Upper lobe of right lung (tissue), 1 donor: ENCODE measurements around the gene TRPM5. TPM values are rescaled to one million over a fixed set of nuclear protein-coding genes. Genes with fewer than 3 reads are reported as not detected.

Experiments
- ATAC-seq: fragments of 200-7000 bp; cut with Tn5 transposase; one replicate; pipeline ENCODE4 v1.9.1; 2020; ENCODE audit warnings: mild to moderate bottlenecking, moderate library complexity
- DNase-seq: peaks from one replicate; pipeline ENCODE4 v3.0.0-alpha.2; 2020
- H3K27ac ChIP-seq: fragments of 200-600 bp; one replicate; pipeline ENCODE4 v1.8.0; 2022
- H3K27me3 ChIP-seq: fragments of 200-600 bp; one replicate; pipeline ENCODE4 v1.8.0; 2022; ENCODE audit warnings: mild to moderate bottlenecking
- H3K36me3 ChIP-seq: fragments of 200-600 bp; one replicate; pipeline ENCODE4 v1.8.0; 2022
- H3K4me1 ChIP-seq: fragments of 200-600 bp; one replicate; pipeline ENCODE4 v1.8.0; 2022
- H3K4me3 ChIP-seq: fragments of 200-600 bp; one replicate; pipeline ENCODE4 v1.8.0; 2022; ENCODE audit warnings: mild to moderate bottlenecking
- H3K9me3 ChIP-seq: fragments of 200-600 bp; one replicate; pipeline ENCODE4 v1.8.0; 2022
- CTCF ChIP-seq: fragments of 200-600 bp; IDR thresholded peaks from one replicate; pipeline ENCODE4 v1.8.0; 2022; ENCODE audit warnings: antibody characterized with exemption
- intact Hi-C: fragments of 100-400 bp; cut with DNase I; formaldehyde crosslinking; loops from one replicate; pipeline ENCODE4 v1.11.0; 2022
- total RNA-seq: library from RNA; stranded (reverse); fragmentation: NEBNext Ultra II Directional; extraction: Animal tissue kit (Norgen Biotek cat#: 25700); gene quantifications from one replicate; pipeline ENCODE4 v1.2.1, GENCODE V29; 2021
- donor health status: DM: no; HTN: yes; CAD: no; lungs with severe emphysema.

Gene TRPM5
- total RNA-seq, 1 donor from 2014 or later = not detected

GRCh38 chr11:2464451-2465165 is 20.3 kb upstream of the TRPM5 start:
- DNase-seq (peak; percentile 52), ATAC-seq (no peak)
- Histone ChIP-seq H3K27ac (no peak overlapping the region), H3K4me1 (peaks cover 2% of the 10 kb centered on the region), H3K36me3 (no peaks in the 10 kb centered on the region), H3K4me3 (no peak overlapping the region), H3K9me3 (no peaks in the 10 kb centered on the region), H3K27me3 (no peaks in the 10 kb centered on the region)
- no peak for TF ChIP-seq CTCF
- intact Hi-C loops = no loop called here

- TF ChIP-seq CTCF = no peak
- DNase-seq (peak; percentile 56), ATAC-seq (peak; percentile 21)
- Histone ChIP-seq H3K4me1 (peaks cover 2% of the 10 kb centered on the region), H3K4me3 (no peak overlapping the region), H3K27ac (peak overlapping the region; percentile 42), H3K9me3 (no peaks in the 10 kb centered on the region), H3K36me3 (no peaks in the 10 kb centered on the region), H3K27me3 (no peaks in the 10 kb centered on the region)
- intact Hi-C loops = no loop called here
These were observed 19.5 kb upstream of the TRPM5 start for GRCh38 chr11:2463766-2464277.

GRCh38 chr11:2462986-2463765 is 18.9 kb upstream of the TRPM5 start:
- H3K4me3 ChIP-seq = no peak overlapping the region
- H3K36me3 ChIP-seq = no peaks in the 10 kb centered on the region
- DNase-seq = peak; percentile 93
- ATAC-seq = peak; percentile 83
- peak overlapping the region; percentile 47 for H3K27ac ChIP-seq
- no peaks in the 10 kb centered on the region for H3K9me3 ChIP-seq
- no peaks in the 10 kb centered on the region for H3K27me3 ChIP-seq
- peaks cover 2% of the 10 kb centered on the region for H3K4me1 ChIP-seq
- intact Hi-C loops = no loop called here
- no peak for TF ChIP-seq CTCF

- Histone ChIP-seq H3K4me3 (no peak overlapping the region), H3K27me3 (no peaks in the 10 kb centered on the region), H3K27ac (peak overlapping the region; percentile 47), H3K36me3 (no peaks in the 10 kb centered on the region), H3K4me1 (peaks cover 2% of the 10 kb centered on the region), H3K9me3 (no peaks in the 10 kb centered on the region)
- no peak for ATAC-seq
- TF ChIP-seq CTCF = no peak
- intact Hi-C loops = no loop called here
- DNase-seq = no peak
These were observed 18.2 kb upstream of the TRPM5 start for GRCh38 chr11:2462543-2462985.

GRCh38 chr11:2461956-2462542 is 17.7 kb upstream of the TRPM5 start:
- DNase-seq = peak; percentile 55

More at GRCh38 chr11:2461956-2462542, 17.7 kb upstream of the TRPM5 start:
- no peak for TF ChIP-seq CTCF
- Histone ChIP-seq H3K4me3 (no peak overlapping the region), H3K27ac (peak overlapping the region; percentile 47), H3K36me3 (no peaks in the 10 kb centered on the region), H3K9me3 (no peaks in the 10 kb centered on the region), H3K27me3 (no peaks in the 10 kb centered on the region), H3K4me1 (peaks cover 2% of the 10 kb centered on the region)
- ATAC-seq = no peak
- intact Hi-C loops = no loop called here
